GM06990 (cell line): ENCODE measurements around the gene PPARG.

Experiments used
- DNase-seq: peaks from one replicate; pipeline ENCODE4 v3.0.0-alpha.2; 2011; ENCODE audit not compliant: insufficient read length; ENCODE audit errors: extremely low read depth
- H3K27me3 ChIP-seq: replicated peaks from 2 replicates; pipeline ENCODE4 v1.6.0; 2011; ENCODE audit warnings: low read length; ENCODE audit not compliant: control insufficient read depth, insufficient read depth
- H3K36me3 ChIP-seq: 2 replicates; pipeline ENCODE4 v1.5.1; 2011; ENCODE audit warnings: low read length; ENCODE audit not compliant: control insufficient read depth, insufficient read depth
- H3K4me3 ChIP-seq: replicated peaks from 2 replicates; pipeline ENCODE4 v1.5.1; 2011; ENCODE audit warnings: low read depth, mild to moderate bottlenecking, control low read depth, low read length
- CTCF ChIP-seq: IDR thresholded peaks from 2 replicates; pipeline ENCODE4 v1.5.1; 2011; ENCODE audit warnings: low read length, control low read depth, mild to moderate bottlenecking, inconsistent platforms; ENCODE audit not compliant: insufficient read depth, poor library complexity, severe bottlenecking

The PPARG gene

DNA sequence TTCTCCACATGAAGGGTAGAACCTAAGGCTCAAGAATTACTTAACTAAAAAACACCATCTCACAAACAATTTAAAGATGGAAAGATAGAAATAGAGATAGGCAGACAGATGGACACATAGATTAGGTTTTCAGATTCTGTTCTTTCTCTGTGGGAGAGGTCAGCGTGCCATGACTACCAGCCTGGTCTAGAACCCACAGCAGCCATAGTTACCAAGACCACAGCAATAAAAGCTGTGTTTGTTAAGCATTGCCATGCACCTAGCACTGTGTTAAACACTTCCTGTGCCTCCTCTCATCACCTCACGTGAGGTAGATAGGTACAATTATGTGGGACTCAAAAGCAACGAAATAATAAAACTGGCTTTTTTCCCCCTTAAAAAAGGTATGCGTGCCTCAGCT, 112.3 kb downstream of the PPARG start:
- Histone ChIP-seq H3K27me3 (no peaks in the 10 kb centered on the region), H3K36me3 (no peaks in the 10 kb centered on the region), H3K4me3 (no peak overlapping the region)
- no peak for DNase-seq
- TF ChIP-seq CTCF, result no peak

DNA sequence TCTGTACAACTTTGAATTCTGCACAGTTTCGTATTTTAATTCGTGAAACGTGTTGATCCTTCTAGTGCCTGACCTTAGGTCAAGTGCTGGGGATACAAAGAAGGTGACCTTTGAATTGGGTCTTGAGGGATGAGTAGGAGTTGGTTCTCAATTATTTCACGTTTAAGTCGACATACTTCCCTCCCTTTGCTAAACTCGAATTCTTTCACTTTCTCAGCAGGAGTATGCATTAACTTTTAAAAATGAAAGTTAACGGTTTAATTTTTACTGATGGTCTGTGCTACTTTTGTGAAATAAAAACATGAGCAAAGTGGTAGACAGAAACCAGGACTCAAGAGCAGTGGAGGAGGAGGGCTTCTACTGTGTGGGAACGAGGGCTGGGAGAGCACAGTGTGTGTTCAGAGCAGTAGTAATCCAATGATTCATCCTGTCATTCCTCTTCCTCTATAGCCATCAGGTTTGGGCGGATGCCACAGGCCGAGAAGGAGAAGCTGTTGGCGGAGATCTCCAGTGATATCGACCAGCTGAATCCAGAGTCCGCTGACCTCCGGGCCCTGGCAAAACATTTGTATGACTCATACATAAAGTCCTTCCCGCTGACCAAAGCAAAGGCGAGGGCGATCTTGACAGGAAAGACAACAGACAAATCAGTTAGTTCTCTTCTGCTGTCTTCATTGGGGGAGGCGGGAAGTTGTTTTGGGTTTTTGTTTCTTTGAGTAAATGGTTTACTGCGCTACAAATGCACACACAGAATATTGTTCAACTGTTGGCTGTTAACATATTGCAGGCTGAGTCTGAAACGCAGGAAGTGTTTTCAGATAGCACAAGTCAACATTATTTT, 116.8 kb downstream of the PPARG start:
- DNase-seq, result no peak

GRCh38 chr3:12408984-12409683, 120.3 kb downstream of the PPARG start:
- Histone ChIP-seq H3K27me3 (no peaks in the 10 kb centered on the region; the same call in 1 of the 2 replicates), H3K36me3 (no peaks in the 10 kb centered on the region), H3K4me3 (no peak overlapping the region)
- DNase-seq, result no peak
- no peak for TF ChIP-seq CTCF

More for the DNA sequence above, 116.8 kb downstream of the PPARG start:
- Histone ChIP-seq H3K4me3 (no peak overlapping the region), H3K36me3 (no peaks in the 10 kb centered on the region), H3K27me3 (no peaks in the 10 kb centered on the region)
- no peak for TF ChIP-seq CTCF

DNA sequence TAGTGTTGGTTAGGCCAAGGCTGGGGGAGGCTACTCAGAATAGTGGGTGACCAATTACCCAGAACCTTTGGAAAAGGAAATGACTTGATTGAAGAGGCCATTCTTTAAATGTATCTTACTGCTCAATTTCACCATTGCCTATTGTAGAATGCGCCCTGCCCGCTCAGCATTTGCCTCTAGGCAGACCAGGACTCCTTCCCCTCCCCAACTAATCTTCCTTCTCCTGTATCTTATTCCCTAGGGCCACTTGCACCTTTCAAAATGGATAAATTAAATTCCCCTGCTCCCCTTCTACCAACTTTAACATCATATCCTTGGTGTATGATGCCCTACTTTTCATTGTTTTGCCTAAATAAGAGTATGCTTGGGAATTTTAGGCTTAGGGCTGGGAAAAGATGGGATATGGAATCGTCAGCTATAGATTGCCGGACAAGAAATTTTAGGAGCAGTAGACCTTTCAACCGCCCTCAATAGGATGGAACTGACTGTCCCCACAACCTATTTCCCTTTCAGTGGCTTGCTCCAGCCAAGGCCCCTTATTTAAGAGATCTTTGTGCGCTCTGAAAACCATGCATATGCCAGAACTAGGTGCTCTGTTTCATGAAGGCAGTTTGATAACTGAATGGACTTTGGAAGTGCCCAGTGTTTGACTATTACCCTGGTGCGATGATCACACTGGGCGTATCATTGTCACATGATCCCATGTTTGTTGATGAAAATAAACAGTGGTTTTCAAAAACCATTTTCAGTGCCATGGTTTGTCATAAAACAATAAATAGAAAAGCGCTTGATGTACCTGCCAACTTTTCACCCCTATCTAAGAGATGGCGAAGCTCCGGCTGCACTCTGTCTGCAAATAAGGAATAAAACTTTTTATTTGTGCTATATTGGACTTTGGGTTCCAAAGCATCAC, 121.1 kb downstream of the PPARG start:
- no peak overlapping the region for H3K4me3 ChIP-seq
- TF ChIP-seq CTCF, result no peak
- no peaks in the 10 kb centered on the region for H3K36me3 ChIP-seq
- DNase-seq, result no peak
- H3K27me3 ChIP-seq, result no peaks in the 10 kb centered on the region; the same call in 1 of the 2 replicates

- no peak for DNase-seq
- H3K4me3 ChIP-seq, result no peak overlapping the region
Measured at GRCh38 chr3:12413721-12414255, 124.9 kb downstream of the PPARG start.

More at GRCh38 chr3:12413721-12414255, 124.9 kb downstream of the PPARG start:
- TF ChIP-seq CTCF, result no peak
- no peaks in the 10 kb centered on the region; the same call in 1 of the 2 replicates for H3K27me3 ChIP-seq
- H3K36me3 ChIP-seq, result no peaks in the 10 kb centered on the region
